Naive B cell (primary cell): Measurements from ENCODE around the gene GNPDA1. TPM values are rescaled to one million over a fixed set of nuclear protein-coding genes. Genes with fewer than 3 reads are reported as not detected.
"Not testable (repeated sequence)": the region's sequence is repeated elsewhere in the genome, so short reads cannot be mapped to it uniquely, and the experiment has no call there.

Experiments used
- ATAC-seq, 2 donors: fragments of 150-1000 bp; cut with Tn5 transposase; 2 replicates each; pipeline ENCODE4 v1.10.0; 2021; ENCODE audit warnings: low read depth in 2 of 2, mild to moderate bottlenecking in 2 of 2, moderate library complexity in 2 of 2
- DNase-seq: peaks from one replicate; pipeline ENCODE4 v3.0.0; 2022
- H3K27ac Mint-ChIP-seq, 6 donors: one replicate each; pipeline ENCODE4 v1.8.0; 2020 to 2022; ENCODE audit warnings: mild to moderate bottlenecking in 6 of 6, mixed read lengths in 6 of 6, moderate library complexity in 5 of 6, inconsistent platforms in 2 of 6
- H3K27me3 Mint-ChIP-seq, 3 donors: one replicate each; pipeline ENCODE4 v1.8.0; 2021 to 2022; ENCODE audit warnings: mixed read lengths in 3 of 3, mild to moderate bottlenecking in 1 of 3
- H3K36me3 Mint-ChIP-seq, 2 donors: one replicate each; pipeline ENCODE4 v1.8.0; 2020 to 2022; ENCODE audit warnings: mixed read lengths in 2 of 2, inconsistent platforms in 1 of 2, mild to moderate bottlenecking in 1 of 2
- H3K4me1 Mint-ChIP-seq, 3 donors: one replicate each; pipeline ENCODE4 v1.8.0; 2020 to 2022; ENCODE audit warnings: mixed read lengths in 3 of 3, inconsistent platforms in 1 of 3, mild to moderate bottlenecking in 1 of 3, moderate library complexity in 1 of 3
- H3K4me3 Mint-ChIP-seq, 8 donors: one replicate each; pipeline ENCODE4 v1.8.0; 2020 to 2022; ENCODE audit warnings: mild to moderate bottlenecking in 8 of 8, mixed read lengths in 8 of 8, moderate library complexity in 8 of 8, inconsistent platforms in 2 of 8
- H3K9me3 Mint-ChIP-seq, 7 donors: one replicate each; pipeline ENCODE4 v1.8.0; 2020 to 2022; ENCODE audit warnings: mixed read lengths in 7 of 7, mild to moderate bottlenecking in 5 of 7, inconsistent platforms in 2 of 7, moderate library complexity in 1 of 7
- polyA plus RNA-seq, 6 donors: library from polyadenylated mRNA; unstranded; fragments of 300-500 nt; fragmentation: Illumina TruSeq; gene quantifications; one replicate each; pipeline ENCODE4 v1.2.3, GENCODE V29; 2021; ENCODE audit warnings: low read depth in 6 of 6

The GNPDA1 gene
- polyA plus RNA-seq: 1 to 10 TPM; 4.5 to 9.9 (median 6.2) TPM

DNA sequence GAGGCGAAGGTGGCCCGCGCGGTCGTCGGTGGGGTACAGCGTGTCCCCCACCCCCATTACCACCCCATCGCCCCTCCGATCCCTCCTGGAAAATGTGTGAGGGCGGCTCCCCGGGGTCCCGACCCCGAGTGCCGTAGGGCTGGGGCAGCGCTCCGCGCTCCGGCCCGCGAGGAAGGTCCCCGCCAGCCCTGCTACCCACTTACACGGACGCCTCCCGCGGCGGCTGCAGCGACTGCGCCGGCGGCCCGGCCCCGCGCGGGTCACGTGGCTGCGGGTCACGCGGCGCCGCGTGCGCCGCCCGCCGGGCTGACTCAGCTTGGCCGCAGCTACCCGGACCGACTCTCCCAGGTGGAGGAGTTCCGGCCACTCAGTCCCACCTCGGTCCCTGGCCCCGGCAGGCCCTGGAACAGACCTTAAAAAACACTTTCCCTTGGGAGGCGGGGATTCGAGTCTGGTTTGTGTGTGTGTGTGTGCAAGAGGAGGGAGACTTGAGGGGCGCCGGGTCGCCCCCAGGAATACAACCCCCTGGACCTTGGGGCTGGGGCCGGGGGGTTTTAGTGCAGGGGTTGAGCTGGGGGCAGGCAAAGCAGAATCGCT, at the start of gene GNPDA1:
Gene GNPDA1 (minus strand): TSS at position 236 of the 597 bp plus-strand sequence. CDS start 992 bp downstream, outside the sequence.
- Mint-ChIP-seq H3K4me1 (peaks cover 13 to 49% (median 20%) of the 10 kb centered on the region in 3 donors), H3K4me3 (peak within 1 kb of the TSS; percentile 72 to 93 (median 86)), H3K27ac (peak within 1 kb of the TSS in 4 of 6 donors; percentile 49 to 88 (median 66)), H3K27me3 (peaks cover 0 to 31% (median 10%) of the 10 kb centered on the region in 3 donors), H3K9me3 (no peaks in the 10 kb centered on the region), H3K36me3 (no peaks in the 10 kb centered on the region)
- ATAC-seq (peak; percentile 90 to 92), DNase-seq (peak; percentile 71)

DNA sequence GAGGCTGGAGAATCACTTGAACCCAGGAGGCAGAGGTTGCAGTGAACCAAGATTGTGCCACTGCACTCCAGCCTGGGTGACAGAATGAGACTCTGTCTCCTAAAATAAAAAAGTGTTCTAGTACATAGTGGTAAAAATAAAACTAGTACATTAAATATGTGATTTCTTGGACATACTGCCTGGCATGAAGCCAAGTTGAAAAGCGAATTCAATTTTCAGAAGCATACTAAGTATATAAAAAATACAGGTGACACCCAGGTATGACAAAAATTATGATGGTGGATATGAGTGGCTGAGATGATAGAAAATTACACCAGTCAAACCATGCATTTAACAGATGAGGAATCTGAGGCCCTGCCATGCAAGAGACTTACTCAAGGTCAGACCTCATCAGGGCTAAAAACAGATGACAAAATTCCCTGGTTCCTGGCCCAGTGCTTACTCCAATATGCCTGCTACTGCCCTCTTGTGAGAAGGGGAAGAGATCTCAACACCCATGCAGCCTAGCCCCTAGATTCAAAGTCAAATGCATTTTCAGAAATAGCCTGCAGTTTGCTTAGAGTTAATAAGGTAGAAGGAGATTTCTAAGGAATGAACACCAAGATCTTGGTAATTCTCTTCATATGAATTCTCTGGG, 46.6 kb upstream of the GNPDA1 start:
- ATAC-seq: no peak
- H3K9me3 Mint-ChIP-seq: no peaks in the 10 kb centered on the region
- H3K27me3 Mint-ChIP-seq: peaks cover 22 to 48% (median 32%) of the 10 kb centered on the region in 3 donors
- H3K36me3 Mint-ChIP-seq: no peaks in the 10 kb centered on the region
- no peak overlapping the region for H3K27ac Mint-ChIP-seq
- H3K4me3 Mint-ChIP-seq: no peak overlapping the region
- H3K4me1 Mint-ChIP-seq: peaks cover 6 to 8% (median 8%) of the 10 kb centered on the region in 3 donors
- no peak for DNase-seq

DNA sequence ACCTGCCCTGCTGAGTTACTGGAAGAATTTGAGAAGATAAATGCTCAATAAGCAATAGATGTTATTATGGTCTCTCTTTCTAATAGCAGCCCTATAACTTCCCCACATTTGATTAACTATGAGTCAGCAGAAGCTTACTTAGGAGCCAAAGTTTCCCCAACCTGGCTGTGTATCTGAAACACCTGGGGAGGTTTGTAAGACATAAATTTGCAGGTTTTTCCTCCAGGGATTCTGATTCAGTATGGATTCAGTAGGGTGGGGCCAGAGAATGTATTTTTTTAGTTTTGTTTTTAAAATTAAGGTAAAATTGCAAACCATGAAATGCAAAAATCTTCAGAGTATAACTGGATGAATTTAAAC, 44.9 kb upstream of the GNPDA1 start:
- no peaks in the 10 kb centered on the region for H3K9me3 Mint-ChIP-seq

DNA sequence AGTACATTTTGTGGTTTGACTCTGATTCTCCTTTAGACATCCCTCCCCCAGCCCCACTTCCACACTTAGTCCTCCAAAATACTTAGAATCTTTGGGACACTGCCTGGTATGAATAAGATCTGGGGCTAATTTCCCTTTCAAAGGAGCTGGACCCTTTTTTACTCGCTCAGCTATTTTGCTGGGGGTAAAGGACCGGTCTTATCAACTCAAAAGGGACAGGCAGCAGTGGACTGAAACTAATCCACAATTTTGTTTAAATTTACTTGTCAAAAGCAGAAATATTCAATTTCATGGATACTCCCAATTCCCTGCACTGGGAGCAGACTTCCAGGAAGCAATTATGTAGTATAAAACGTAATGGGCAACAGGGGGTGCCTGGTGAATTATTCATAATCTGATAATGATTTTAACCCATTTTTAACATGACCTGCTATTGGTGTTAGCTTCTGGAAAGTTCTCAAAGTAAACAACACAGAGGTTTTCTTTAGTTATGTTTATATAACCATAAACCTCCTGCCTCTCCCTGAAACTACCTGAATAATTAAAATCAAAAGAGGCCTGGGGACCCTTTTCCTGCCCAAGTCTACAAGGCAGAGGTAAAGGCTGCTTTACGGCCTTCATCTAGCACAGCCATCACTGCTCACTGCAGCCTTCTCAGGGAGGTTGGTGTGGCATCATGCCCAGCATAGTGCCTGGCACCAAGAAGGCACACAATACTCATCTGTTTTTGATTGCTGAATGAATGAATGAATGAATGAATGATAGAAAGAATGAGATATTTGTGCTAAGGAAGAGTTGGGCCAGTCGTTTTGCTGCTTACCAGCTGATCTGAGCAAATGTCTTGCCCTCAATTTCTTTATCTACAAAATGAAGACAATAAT, 44.2 kb upstream of the GNPDA1 start:
- Mint-ChIP-seq H3K36me3 (no peaks in the 10 kb centered on the region), H3K4me3 (no peak overlapping the region), H3K9me3 (no peaks in the 10 kb centered on the region), H3K27me3 (peaks cover 21 to 34% (median 22%) of the 10 kb centered on the region in 3 donors), H3K4me1 (no peaks in the 10 kb centered on the region), H3K27ac (no peak overlapping the region)
- no peak for ATAC-seq
- DNase-seq: no peak

More for the DNA sequence above, 44.9 kb upstream of the GNPDA1 start:
- Mint-ChIP-seq H3K4me1 (no peaks in the 10 kb centered on the region), H3K4me3 (no peak overlapping the region), H3K36me3 (no peaks in the 10 kb centered on the region), H3K27me3 (peaks cover 21 to 34% (median 22%) of the 10 kb centered on the region in 3 donors), H3K27ac (no peak overlapping the region)
- ATAC-seq: no peak
- no peak for DNase-seq

DNA sequence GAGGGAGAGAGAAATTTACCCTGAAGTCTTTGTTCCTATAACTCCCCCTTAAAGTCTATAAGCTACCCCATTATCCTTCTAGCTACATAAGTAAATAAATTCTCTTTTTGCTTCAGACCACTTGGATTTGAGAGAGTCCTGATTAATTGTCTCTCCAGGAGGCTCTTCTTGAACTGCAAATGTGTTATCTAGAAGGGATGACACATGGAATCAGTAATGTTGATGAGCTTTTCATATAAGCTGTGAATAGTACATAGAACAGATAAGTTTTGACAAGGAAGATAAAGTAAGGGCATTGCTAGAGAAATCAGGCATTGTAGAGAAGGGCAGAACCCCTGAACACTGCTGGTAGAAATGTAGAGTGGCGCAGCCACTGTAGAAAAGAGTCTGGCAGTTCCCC, 42.5 kb upstream of the GNPDA1 start:
- DNase-seq (no peak), ATAC-seq (no peak)
- H3K9me3 Mint-ChIP-seq: no peaks in the 10 kb centered on the region
- no peaks in the 10 kb centered on the region for H3K4me1 Mint-ChIP-seq
- H3K27ac Mint-ChIP-seq: no peak overlapping the region
- no peak overlapping the region for H3K4me3 Mint-ChIP-seq
- peaks cover 14 to 26% (median 17%) of the 10 kb centered on the region in 3 donors for H3K27me3 Mint-ChIP-seq
- no peaks in the 10 kb centered on the region for H3K36me3 Mint-ChIP-seq

DNA sequence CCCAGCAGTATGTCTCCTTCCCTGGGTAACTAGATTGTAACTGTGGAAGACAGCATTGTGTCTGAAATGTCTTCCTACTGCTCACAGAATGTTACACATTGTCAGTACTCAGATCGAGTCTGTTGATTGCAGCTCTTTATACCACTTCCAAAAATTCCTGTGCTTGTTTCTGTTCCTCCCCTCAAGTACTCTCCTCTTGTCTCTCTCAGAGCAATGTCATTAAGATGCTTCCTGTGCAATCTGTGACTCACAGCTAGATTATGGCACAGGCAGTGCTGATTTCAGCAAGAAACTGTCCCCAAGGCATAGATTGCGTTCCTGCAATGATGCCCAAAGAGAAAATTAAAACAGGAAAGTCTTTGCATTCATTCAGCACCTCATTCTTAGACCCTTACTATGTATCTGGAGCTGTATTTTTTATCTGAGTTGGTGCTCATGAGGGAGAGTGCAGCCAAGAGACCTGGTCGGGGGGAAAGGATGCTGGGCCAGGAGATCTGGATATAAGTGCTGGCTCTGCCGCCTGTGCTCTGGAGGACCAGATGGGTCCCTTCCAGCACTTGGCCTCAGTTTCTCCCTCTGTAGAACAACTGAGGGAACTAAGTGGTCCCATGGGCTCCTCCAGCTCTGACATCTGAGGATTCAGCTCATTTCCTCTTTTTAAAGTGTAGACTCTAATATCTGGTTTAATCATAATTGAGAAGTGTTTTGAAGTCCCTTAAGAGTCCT, 40.8 kb upstream of the GNPDA1 start:
- H3K9me3 Mint-ChIP-seq: no peaks in the 10 kb centered on the region
- ATAC-seq (no peak), DNase-seq (no peak)
- H3K27me3 Mint-ChIP-seq: peaks cover 18 to 34% (median 25%) of the 10 kb centered on the region in 3 donors
- no peaks in the 10 kb centered on the region for H3K36me3 Mint-ChIP-seq
- no peaks in the 10 kb centered on the region for H3K4me1 Mint-ChIP-seq
- no peak overlapping the region for H3K4me3 Mint-ChIP-seq
- peak overlapping the region in 1 of 6 donors; percentile 44 for H3K27ac Mint-ChIP-seq

DNA sequence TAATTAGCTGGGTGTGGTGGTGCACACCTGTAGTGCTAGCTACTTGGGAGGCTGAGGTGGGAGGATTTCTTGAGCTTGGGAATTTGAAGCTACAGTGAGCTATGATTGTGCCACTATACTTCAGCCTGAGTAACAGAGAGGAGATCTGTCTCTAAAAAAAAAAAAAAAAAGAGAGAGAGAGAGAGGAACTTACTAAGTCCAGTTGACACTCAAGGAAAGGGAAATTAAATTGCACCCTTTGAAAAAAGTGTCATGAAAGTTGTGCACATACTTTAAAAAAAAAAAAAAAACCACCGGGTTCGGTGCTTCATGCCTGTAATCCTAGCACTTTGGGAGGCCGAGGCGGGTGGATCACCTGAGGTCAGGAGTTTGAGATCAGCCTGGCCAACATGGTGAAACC, 39.2 kb upstream of the GNPDA1 start:
- H3K27ac Mint-ChIP-seq, DNase-seq, H3K4me1 Mint-ChIP-seq, H3K9me3 Mint-ChIP-seq, H3K36me3 Mint-ChIP-seq, H3K4me3 Mint-ChIP-seq, ATAC-seq: not testable (repeated sequence)
- H3K27me3 Mint-ChIP-seq: peaks cover 18 to 44% (median 36%) of the 10 kb centered on the region in 3 donors

DNA sequence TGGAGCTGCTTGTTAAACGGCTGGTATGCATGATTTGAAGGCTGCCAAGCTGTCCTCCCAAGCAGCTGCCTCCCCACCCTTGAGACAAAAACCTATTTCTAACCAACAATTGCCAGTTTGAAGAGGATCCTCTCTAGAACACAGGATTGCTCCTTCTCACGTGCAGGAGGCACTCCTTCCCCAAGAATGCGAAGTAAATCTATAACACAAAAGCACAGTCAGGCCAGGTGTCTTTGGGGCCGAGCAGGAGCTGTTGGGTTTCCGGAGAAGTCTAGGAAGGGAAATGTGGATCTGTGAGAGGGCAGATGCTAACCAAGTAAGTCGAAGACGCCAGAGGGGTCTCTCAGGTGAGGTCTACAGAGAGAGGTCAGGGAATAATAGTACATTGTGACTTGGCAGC, 35.4 kb upstream of the GNPDA1 start:
- Mint-ChIP-seq H3K36me3 (no peaks in the 10 kb centered on the region), H3K27me3 (peaks cover 5 to 34% (median 23%) of the 10 kb centered on the region in 3 donors), H3K27ac (no peak overlapping the region), H3K4me1 (peaks cover 0 to 3% (median 0%) of the 10 kb centered on the region in 3 donors), H3K9me3 (peaks cover 0 to 4% (median 3%) of the 10 kb centered on the region in 7 donors), H3K4me3 (no peak overlapping the region)
- ATAC-seq (no peak), DNase-seq (no peak)

DNA sequence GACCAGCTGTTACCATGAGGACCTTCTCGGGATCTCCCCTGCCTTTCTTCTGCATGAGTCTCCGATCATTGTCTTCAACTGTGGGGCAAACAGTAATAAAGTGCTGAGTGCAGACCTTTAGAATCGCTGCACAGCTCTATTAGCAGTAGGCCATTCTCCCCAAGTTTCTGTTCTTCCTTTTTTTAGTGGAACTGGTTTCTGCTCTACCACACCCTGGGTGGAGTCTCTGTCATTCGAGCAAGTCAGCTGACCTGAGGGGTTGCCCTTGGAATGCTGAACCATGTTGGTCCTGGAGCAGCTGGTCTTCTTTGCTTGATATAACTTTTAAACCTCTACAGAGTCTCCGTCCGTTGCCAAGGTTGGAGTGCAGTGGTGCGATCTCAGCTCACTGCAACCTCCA, 33.4 kb upstream of the GNPDA1 start:
- Mint-ChIP-seq H3K4me3 (peak overlapping the region in 1 of 8 donors; percentile 35), H3K27me3 (peaks cover 5 to 40% (median 23%) of the 10 kb centered on the region in 3 donors), H3K27ac (no peak overlapping the region), H3K4me1 (peaks cover 0 to 3% (median 0%) of the 10 kb centered on the region in 3 donors), H3K9me3 (peaks cover 0 to 5% (median 3%) of the 10 kb centered on the region in 7 donors), H3K36me3 (no peaks in the 10 kb centered on the region)
- ATAC-seq: no peak
- DNase-seq: no peak

DNA sequence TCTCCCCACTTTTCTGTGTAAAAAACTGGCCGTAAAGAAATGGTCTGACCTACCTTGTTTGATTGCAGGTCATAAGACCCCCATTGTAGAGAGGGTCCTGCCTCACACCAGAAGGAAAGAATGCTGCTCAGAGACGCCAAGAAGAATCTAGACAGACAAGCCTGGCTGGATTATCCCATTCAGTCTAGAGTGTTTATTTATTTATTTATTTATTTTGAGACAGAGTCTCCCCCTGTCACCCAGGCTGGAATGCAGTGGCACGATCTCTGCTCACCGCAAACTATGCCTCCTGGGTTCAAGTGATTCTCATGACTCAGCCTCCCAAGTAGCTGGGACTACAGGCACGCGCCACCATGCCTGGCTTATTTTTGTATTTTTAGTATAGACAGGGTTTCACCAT, 28.1 kb upstream of the GNPDA1 start:
- H3K36me3 Mint-ChIP-seq, ATAC-seq, H3K4me3 Mint-ChIP-seq, H3K27ac Mint-ChIP-seq, H3K9me3 Mint-ChIP-seq, H3K4me1 Mint-ChIP-seq, DNase-seq: not testable (repeated sequence)
- H3K27me3 Mint-ChIP-seq: peaks cover 11 to 28% (median 12%) of the 10 kb centered on the region in 3 donors

DNA sequence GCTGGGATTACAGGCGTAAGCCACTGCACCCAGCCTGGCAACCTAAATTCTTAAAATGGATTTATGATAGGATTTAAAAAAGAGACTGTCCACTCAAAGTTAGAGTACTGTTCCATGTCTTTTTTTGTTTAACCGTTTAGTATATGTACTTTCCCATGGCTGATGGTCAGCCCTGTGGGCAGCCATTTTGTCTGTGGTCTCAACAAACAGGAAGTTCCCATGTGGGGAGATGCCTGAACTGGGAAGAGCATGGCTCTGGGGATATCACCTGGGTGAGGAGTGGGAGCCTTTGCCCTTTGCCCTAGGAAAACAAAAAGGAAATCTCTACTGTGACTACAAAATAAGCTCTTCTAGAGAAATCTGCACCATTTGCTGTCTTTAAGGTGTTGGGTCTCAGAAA, 27.5 kb upstream of the GNPDA1 start:
- H3K4me1 Mint-ChIP-seq: no peaks in the 10 kb centered on the region

DNA sequence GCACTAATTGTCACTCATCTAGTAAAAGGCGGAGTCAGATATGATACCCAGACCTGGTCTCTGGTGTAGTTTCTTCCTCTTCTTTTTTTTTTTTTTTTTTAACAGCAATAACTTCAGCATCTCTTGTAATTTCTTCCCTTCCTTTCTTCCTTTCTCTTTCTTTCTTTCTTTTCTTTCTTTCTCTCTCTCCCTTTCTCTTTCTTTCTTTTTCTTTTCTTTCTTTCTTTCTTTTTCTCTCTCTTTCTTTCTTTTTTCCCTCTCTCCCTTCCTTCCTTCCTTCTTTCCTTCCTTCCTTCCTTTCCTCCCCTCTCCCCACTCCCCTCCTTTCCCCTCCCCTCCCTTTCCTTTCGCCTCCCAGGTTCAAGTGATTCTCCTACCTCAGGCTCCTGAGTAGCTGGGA, 25.9 kb upstream of the GNPDA1 start:
- H3K4me1 Mint-ChIP-seq: no peaks in the 10 kb centered on the region
- no peak overlapping the region for H3K4me3 Mint-ChIP-seq
- H3K9me3 Mint-ChIP-seq: peaks cover 0 to 4% (median 2%) of the 10 kb centered on the region in 7 donors
- ATAC-seq (no peak), DNase-seq (no peak)
- peak overlapping the region in 1 of 6 donors; percentile 87 for H3K27ac Mint-ChIP-seq
- peaks cover 23 to 37% (median 25%) of the 10 kb centered on the region in 3 donors for H3K27me3 Mint-ChIP-seq
- H3K36me3 Mint-ChIP-seq: peaks cover 0 to 7% of the 10 kb centered on the region in 2 donors

More for the DNA sequence above, 27.5 kb upstream of the GNPDA1 start:
- ATAC-seq: no peak
- H3K27ac Mint-ChIP-seq: no peak overlapping the region
- H3K9me3 Mint-ChIP-seq: peaks cover 0 to 5% (median 3%) of the 10 kb centered on the region in 7 donors
- no peak for DNase-seq
- H3K36me3 Mint-ChIP-seq: no peaks in the 10 kb centered on the region
- peaks cover 12 to 28% (median 12%) of the 10 kb centered on the region in 3 donors for H3K27me3 Mint-ChIP-seq
- no peak overlapping the region for H3K4me3 Mint-ChIP-seq

DNA sequence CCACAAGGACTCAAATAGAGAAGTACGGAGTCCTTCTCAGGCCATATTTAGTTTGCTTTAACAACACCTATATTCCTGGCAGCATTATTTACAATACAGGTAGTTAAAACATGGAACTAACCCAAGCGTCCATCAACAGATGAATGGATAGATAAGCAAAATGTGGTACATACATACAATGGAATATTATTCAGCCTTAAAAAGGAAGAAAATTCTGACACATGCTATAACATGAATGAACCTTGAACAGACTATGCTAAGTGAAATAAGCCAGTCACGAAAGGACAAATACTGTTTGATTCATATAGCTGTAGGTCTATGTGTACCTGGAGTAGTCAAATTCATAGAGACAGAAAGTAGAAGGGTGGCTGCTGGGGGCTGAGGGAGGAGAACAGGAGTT, 24.8 kb upstream of the GNPDA1 start:
- H3K27me3 Mint-ChIP-seq: peaks cover 27 to 44% (median 34%) of the 10 kb centered on the region in 3 donors
- peak overlapping the region in 1 of 6 donors; percentile 2 for H3K27ac Mint-ChIP-seq
- not testable (repeated sequence) for ATAC-seq, H3K9me3 Mint-ChIP-seq, H3K36me3 Mint-ChIP-seq, DNase-seq, H3K4me1 Mint-ChIP-seq, H3K4me3 Mint-ChIP-seq
